Nephron (organoid): ENCODE measurements around the gene CHAC1.

Experiments
- H3K27ac Mint-ChIP-seq, 3 experiments: 2 replicates each; pipeline ENCODE4 v1.8.0; 2020; ENCODE audit warnings: mixed read lengths in 3 of 3, mild to moderate bottlenecking in 2 of 3, moderate library complexity in 1 of 3
- H3K27me3 Mint-ChIP-seq: 2 replicates; pipeline ENCODE4 v1.8.0; 2021; ENCODE audit warnings: low read depth, mild to moderate bottlenecking, moderate library complexity, mixed read lengths
- H3K36me3 Mint-ChIP-seq: 2 replicates; pipeline ENCODE4 v1.8.0; 2020; ENCODE audit warnings: low read depth, mixed read lengths
- H3K4me1 Mint-ChIP-seq: 2 replicates; pipeline ENCODE4 v1.8.0; 2020; ENCODE audit warnings: mixed read lengths
- H3K4me3 Mint-ChIP-seq, 3 experiments: 2 replicates each; pipeline ENCODE4 v1.8.0; 2020; ENCODE audit warnings: mild to moderate bottlenecking in 3 of 3, mixed read lengths in 3 of 3, moderate library complexity in 2 of 3
- H3K9me3 Mint-ChIP-seq: 2 replicates; pipeline ENCODE4 v1.8.0; 2020; ENCODE audit warnings: mixed read lengths
- TF ChIP-seq, protein P1 (sequence below), 3 experiments: fragments of 200-600 bp; sonication (generic); IDR thresholded peaks; one replicate each; pipeline ENCODE4 v1.5.0; 2021; ENCODE audit warnings: antibody characterized with exemption in 3 of 3; ENCODE audit not compliant: unreplicated experiment in 3 of 3

Gene CHAC1

DNA sequence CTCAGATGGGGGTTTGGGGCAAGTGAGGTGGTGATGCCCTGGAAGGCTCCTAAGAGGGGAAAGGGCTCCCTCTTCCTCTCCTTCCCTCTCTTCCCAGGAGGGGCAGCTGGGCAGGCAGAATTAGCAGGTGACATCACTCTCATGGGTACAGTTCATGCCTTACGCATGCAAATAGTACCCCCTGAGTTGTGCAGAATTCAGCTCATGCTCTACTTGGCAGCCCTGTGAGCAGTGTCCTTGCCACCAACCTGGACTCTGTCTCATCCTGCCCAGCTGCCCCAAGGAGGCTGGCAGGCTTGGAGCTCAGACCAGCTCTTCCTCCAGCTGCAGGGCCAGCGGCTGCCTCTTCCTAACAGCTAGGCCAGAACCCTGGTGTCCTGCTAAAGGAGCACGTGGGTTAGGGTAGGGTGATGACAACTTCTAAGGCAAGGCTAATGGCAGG, 3.3 kb downstream of the CHAC1 start:
- Mint-ChIP-seq H3K27me3 (peaks cover 31% of the 10 kb centered on the region), H3K4me1 (peaks cover 47% of the 10 kb centered on the region), H3K27ac (peak overlapping the region in 1 of 3 experiments; percentile 9), H3K4me3 (peak overlapping the region; percentile 19 to 68 (median 22)), H3K9me3 (no peaks in the 10 kb centered on the region), H3K36me3 (no peaks in the 10 kb centered on the region)
- TF ChIP-seq, protein P1, sequence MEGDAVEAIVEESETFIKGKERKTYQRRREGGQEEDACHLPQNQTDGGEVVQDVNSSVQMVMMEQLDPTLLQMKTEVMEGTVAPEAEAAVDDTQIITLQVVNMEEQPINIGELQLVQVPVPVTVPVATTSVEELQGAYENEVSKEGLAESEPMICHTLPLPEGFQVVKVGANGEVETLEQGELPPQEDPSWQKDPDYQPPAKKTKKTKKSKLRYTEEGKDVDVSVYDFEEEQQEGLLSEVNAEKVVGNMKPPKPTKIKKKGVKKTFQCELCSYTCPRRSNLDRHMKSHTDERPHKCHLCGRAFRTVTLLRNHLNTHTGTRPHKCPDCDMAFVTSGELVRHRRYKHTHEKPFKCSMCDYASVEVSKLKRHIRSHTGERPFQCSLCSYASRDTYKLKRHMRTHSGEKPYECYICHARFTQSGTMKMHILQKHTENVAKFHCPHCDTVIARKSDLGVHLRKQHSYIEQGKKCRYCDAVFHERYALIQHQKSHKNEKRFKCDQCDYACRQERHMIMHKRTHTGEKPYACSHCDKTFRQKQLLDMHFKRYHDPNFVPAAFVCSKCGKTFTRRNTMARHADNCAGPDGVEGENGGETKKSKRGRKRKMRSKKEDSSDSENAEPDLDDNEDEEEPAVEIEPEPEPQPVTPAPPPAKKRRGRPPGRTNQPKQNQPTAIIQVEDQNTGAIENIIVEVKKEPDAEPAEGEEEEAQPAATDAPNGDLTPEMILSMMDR (IDR thresholded peaks at IDR 0.05; ENCODE audit: unreplicated experiment in 3 of 3): no peak

DNA sequence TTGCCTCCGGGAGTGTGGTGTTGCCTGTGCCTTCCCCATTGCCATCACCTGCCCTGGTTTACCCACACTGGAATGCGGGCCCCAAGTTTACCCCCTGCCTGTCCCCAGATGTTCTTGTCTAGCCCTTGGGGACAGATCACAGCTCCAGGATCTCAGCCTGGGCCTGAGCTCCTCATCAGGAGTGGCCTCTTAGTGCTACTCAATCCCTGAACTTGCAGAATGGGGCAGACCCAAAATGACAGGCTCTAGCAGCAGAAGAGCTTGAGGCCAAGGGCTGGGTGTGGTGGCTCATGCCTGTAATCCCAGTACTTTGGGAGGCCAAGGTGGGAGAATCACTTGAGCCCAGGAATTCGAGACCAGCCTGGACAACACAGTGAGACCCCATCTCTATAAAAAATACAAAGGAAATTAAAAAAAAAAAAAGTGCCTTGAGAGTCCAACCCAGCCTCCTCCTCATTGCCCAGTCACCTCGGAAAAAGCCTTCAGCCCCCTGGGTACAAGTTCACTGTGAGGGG, 3.8 kb downstream of the CHAC1 start:
- Mint-ChIP-seq H3K36me3 (no peaks in the 10 kb centered on the region), H3K27ac (peak overlapping the region in 1 of 3 experiments; percentile 71), H3K27me3 (peaks cover 29% of the 10 kb centered on the region), H3K4me3 (no peak overlapping the region), H3K4me1 (peaks cover 47% of the 10 kb centered on the region), H3K9me3 (no peaks in the 10 kb centered on the region)
- TF ChIP-seq, protein P1 (IDR thresholded peaks at IDR 0.05; ENCODE audit: unreplicated experiment in 3 of 3): no peak

DNA sequence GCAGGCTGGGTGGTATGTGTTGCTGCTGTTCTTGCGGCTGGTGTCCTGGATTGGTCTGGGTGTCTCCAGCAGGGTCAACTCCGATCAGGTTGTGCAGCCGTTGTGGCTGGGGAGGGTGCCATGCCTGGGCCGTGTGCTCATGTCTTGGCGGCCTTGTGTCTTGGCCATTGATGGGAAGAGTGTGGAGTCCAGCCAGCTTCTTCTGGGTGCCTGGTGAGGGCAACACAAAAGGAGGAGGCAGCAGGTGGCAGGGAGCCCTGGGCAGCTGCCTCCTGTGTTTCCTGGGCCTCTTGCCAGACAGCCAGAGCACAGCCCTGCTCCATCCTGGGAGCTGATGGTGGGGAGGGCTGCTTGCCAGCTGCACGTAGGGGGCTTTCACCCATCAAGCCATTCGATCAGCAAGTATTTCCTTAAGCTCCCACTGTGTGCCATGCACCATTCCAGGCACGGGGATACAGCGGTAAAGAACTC, 4.3 kb downstream of the CHAC1 start:
- Mint-ChIP-seq H3K27me3 (peaks cover 24% of the 10 kb centered on the region), H3K4me3 (peak overlapping the region in 1 of 3 experiments; percentile 45), H3K4me1 (peaks cover 47% of the 10 kb centered on the region), H3K27ac (peak overlapping the region in 2 of 3 experiments; percentile 71 to 77), H3K9me3 (no peaks in the 10 kb centered on the region), H3K36me3 (no peaks in the 10 kb centered on the region)
- TF ChIP-seq, protein P1 (IDR thresholded peaks at IDR 0.05; ENCODE audit: unreplicated experiment in 3 of 3): no peak

DNA sequence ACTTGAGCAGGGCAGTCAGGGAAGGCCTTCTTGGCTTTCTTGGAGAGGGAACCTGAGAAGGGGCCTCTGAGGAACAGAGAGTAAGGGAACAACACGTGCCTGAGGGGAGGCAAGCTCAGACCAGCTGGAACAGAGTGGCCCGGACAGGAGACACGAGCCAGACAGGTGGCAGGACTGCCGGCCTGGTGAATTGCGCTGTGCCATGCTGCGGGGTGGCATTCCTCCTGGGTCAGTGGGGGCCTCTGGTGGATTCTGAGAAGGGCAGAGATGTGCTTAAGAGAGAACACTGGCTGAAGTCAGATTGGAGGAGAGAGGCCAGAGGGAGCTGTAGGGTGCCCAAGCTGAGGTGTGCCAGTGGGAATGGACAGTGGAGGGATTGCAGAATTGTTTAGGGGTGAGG, 4.9 kb downstream of the CHAC1 start:
- Mint-ChIP-seq H3K4me3 (no peak overlapping the region), H3K36me3 (no peaks in the 10 kb centered on the region), H3K27ac (peak overlapping the region in 2 of 3 experiments; percentile 45 to 71), H3K27me3 (peaks cover 21% of the 10 kb centered on the region), H3K9me3 (no peaks in the 10 kb centered on the region), H3K4me1 (peaks cover 46% of the 10 kb centered on the region)
- TF ChIP-seq, protein P1 (IDR thresholded peaks at IDR 0.05; ENCODE audit: unreplicated experiment in 3 of 3): no peak

DNA sequence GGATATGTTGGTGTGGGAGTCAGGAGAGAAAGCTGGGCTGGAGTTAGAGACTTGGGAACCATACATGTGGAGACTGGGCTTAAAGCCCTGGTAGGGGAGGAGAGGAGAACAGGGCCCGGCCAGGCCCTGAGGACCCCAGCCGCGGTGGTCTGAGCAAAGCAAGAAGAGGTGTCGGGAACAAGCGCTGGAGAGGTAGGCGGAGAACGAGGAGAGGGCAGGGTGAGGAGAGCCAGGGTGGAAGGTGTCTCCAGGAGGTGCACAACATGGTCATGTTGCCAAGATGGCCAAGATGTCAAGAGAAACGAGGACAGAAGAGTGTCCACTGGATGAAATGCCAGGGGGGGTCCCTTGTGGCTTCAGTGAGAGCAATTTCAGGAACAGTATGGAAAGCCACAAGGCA, 5.5 kb downstream of the CHAC1 start:
- peaks cover 17% of the 10 kb centered on the region for H3K27me3 Mint-ChIP-seq
- H3K9me3 Mint-ChIP-seq: no peaks in the 10 kb centered on the region
- H3K36me3 Mint-ChIP-seq: no peaks in the 10 kb centered on the region
- TF ChIP-seq, protein P1 (IDR thresholded peaks at IDR 0.05; ENCODE audit: unreplicated experiment in 3 of 3): no peak
- H3K4me1 Mint-ChIP-seq: peaks cover 43% of the 10 kb centered on the region
- peak overlapping the region in 2 of 3 experiments; percentile 18 to 20 for H3K4me3 Mint-ChIP-seq
- peak overlapping the region; percentile 45 to 71 (median 47) for H3K27ac Mint-ChIP-seq
